Ovary (tissue), 3 donors: Measurements from ENCODE around the gene DUSP1.

Experiments used
- EP300 ChIP-seq: sonication (generic); formaldehyde crosslinking; IDR thresholded peaks from one replicate; pipeline ENCODE4 v1.6.1; 2017; ENCODE audit warnings: antibody characterized with exemption
- POLR2A ChIP-seq: fragments of 450-650 bp; IDR thresholded peaks from one replicate; pipeline ENCODE4 v1.6.1; 2017; ENCODE audit warnings: antibody characterized with exemption, mild to moderate bottlenecking, moderate library complexity
- TF ChIP-seq, protein P1 (sequence below), 3 donors: fragments of 450-650 bp in 2 of 3; fragments of 200-600 bp in 1 of 3; IDR thresholded peaks; one replicate each; pipeline versions ENCODE4 v1.5.1 to v1.8.0; 2016 to 2022; ENCODE audit warnings: antibody characterized with exemption in 3 of 3, mild to moderate bottlenecking in 1 of 3
- donor health status: DM: no; HTN: no; CAD: no.

DNA sequence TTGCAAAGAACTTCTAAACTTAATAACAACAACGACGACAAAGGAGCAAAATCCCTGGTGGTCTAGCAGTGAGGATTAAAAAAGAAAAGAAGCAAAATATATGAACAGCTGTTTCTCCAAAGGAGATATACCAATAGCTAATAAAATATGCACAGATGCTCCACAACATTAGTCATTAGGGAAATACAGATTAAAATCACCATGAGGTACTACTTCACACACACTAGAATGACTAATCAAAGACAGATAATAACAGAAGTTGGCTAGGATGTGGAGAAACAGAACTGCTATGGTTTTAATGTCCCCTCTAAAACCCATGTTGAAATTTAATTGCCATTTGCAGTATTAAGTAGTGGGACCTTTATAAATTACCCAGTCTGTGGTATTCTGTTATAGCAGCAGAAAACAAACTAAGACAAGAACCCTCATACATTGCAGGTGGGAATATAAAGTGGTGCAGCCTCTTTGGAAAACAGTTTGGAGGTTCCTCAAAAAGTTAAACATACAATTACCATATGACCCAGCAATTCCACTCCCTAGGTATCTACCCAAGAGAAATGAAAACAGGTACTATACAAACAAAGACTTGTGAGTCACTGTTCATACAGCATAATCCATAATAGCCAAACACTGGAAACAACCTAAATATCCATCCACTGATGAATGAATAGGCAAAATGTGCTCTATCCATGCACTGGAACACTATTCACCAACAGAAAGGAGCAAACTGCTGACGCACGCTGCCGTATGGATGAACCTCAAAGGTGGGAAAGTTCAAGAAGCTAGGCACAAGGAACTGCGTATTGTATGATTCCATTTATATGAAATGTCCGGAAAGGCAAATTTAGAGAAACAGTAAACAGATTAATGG is 11.4 kb upstream of the DUSP1 start:
- no peak for TF ChIP-seq POLR2A
- TF ChIP-seq, protein P1, sequence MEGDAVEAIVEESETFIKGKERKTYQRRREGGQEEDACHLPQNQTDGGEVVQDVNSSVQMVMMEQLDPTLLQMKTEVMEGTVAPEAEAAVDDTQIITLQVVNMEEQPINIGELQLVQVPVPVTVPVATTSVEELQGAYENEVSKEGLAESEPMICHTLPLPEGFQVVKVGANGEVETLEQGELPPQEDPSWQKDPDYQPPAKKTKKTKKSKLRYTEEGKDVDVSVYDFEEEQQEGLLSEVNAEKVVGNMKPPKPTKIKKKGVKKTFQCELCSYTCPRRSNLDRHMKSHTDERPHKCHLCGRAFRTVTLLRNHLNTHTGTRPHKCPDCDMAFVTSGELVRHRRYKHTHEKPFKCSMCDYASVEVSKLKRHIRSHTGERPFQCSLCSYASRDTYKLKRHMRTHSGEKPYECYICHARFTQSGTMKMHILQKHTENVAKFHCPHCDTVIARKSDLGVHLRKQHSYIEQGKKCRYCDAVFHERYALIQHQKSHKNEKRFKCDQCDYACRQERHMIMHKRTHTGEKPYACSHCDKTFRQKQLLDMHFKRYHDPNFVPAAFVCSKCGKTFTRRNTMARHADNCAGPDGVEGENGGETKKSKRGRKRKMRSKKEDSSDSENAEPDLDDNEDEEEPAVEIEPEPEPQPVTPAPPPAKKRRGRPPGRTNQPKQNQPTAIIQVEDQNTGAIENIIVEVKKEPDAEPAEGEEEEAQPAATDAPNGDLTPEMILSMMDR (IDR thresholded peaks at IDR 0.05) = no peak
- no peak for TF ChIP-seq EP300
